Measurements from ENCODE around the gene KCNJ14.
A peak's percentile ranks its signal among the peaks of the same experiment; 100 is the strongest.

Gene KCNJ14

GRCh38 chr19:48512504-48513288 is 57.3 kb downstream of the KCNJ14 start:
- Mint-ChIP-seq H3K27me3 (no peaks in the 10 kb centered on the region), H3K27ac (ENCODE audit: low read depth) (no peak overlapping the region), H3K4me1 (peaks cover 16% of the 10 kb centered on the region), H3K36me3 (ENCODE audit: insufficient read depth) (peaks cover 6% of the 10 kb centered on the region), H3K4me3 (no peak overlapping the region), H3K9me3 (no peaks in the 10 kb centered on the region)
- DNase-seq (ENCODE audit: low spot score in 2 of 2) (no peak), ATAC-seq (replicated peaks; ENCODE audit: extremely low read depth, poor library complexity, severe bottlenecking) (peak; percentile 11)

GRCh38 chr19:48513289-48514122 is 58.1 kb downstream of the KCNJ14 start:
- DNase-seq (ENCODE audit: low spot score in 2 of 2) (peak; percentile 38 to 42), ATAC-seq (replicated peaks; ENCODE audit: extremely low read depth, poor library complexity, severe bottlenecking) (peak; percentile 55)
- Mint-ChIP-seq H3K4me3 (no peak overlapping the region), H3K4me1 (peaks cover 16% of the 10 kb centered on the region), H3K36me3 (ENCODE audit: insufficient read depth) (peaks cover 6% of the 10 kb centered on the region), H3K27ac (ENCODE audit: low read depth) (no peak overlapping the region), H3K27me3 (no peaks in the 10 kb centered on the region), H3K9me3 (no peaks in the 10 kb centered on the region)

- no peak for ATAC-seq (replicated peaks; ENCODE audit: extremely low read depth, poor library complexity, severe bottlenecking)
- DNase-seq (ENCODE audit: low spot score in 2 of 2), result no peak
- H3K9me3 Mint-ChIP-seq, result no peaks in the 10 kb centered on the region
- H3K4me1 Mint-ChIP-seq, result peaks cover 16% of the 10 kb centered on the region
- no peak overlapping the region for H3K27ac Mint-ChIP-seq (ENCODE audit: low read depth)
- no peaks in the 10 kb centered on the region for H3K27me3 Mint-ChIP-seq
- no peak overlapping the region for H3K4me3 Mint-ChIP-seq
- H3K36me3 Mint-ChIP-seq (ENCODE audit: insufficient read depth), result peaks cover 6% of the 10 kb centered on the region
These were observed 58.7 kb downstream of the KCNJ14 start for GRCh38 chr19:48514123-48514458.

GRCh38 chr19:48516536-48516935 is 61.2 kb downstream of the KCNJ14 start:
- DNase-seq (ENCODE audit: low spot score in 2 of 2) (no peak), ATAC-seq (replicated peaks; ENCODE audit: extremely low read depth, poor library complexity, severe bottlenecking) (no peak)
- H3K36me3 Mint-ChIP-seq (ENCODE audit: insufficient read depth), result peaks cover 4% of the 10 kb centered on the region
- H3K27ac Mint-ChIP-seq (ENCODE audit: low read depth), result no peak overlapping the region
- H3K4me1 Mint-ChIP-seq, result peaks cover 5% of the 10 kb centered on the region
- no peaks in the 10 kb centered on the region for H3K27me3 Mint-ChIP-seq
- H3K9me3 Mint-ChIP-seq, result no peaks in the 10 kb centered on the region
- H3K4me3 Mint-ChIP-seq, result no peak overlapping the region

Data from central memory CD8-positive, alpha-beta T cell (primary cell).